ENCODE data around the gene VWC2L.

DNA sequence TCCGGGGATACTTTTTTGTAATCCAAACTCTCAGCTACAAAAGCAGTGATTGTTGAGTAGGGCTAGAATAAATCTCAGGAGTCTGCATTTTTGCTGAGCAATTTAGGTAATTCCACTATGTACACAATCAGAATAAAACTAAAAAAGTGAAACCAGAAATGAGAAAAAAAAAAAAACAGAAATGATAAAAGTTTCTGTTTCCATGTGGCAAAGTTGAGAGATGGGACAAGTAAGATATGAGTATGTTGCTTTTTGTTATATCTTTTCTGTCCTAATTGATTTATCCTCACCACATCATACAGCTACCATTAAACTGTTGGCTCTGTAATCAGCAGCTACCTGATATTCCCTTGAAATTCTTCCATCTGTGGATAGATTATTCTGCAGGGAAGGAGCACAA, 92.7 kb downstream of the VWC2L start:
- TF ChIP-seq, protein P1, sequence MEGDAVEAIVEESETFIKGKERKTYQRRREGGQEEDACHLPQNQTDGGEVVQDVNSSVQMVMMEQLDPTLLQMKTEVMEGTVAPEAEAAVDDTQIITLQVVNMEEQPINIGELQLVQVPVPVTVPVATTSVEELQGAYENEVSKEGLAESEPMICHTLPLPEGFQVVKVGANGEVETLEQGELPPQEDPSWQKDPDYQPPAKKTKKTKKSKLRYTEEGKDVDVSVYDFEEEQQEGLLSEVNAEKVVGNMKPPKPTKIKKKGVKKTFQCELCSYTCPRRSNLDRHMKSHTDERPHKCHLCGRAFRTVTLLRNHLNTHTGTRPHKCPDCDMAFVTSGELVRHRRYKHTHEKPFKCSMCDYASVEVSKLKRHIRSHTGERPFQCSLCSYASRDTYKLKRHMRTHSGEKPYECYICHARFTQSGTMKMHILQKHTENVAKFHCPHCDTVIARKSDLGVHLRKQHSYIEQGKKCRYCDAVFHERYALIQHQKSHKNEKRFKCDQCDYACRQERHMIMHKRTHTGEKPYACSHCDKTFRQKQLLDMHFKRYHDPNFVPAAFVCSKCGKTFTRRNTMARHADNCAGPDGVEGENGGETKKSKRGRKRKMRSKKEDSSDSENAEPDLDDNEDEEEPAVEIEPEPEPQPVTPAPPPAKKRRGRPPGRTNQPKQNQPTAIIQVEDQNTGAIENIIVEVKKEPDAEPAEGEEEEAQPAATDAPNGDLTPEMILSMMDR (IDR thresholded peaks at IDR 0.05; ENCODE audit: poor library complexity) = no peak
- TF ChIP-seq EZH2 (IDR thresholded peaks at IDR 0.05; ENCODE audit: borderline replicate concordance) (no peak), EZH2phosphoT487 (IDR thresholded peaks at IDR 0.05; ENCODE audit: low read depth, severe bottlenecking, unreplicated experiment) (no peak)

All from hepatocyte (in vitro differentiated cells).